Progenitor cell of endocrine pancreas (in vitro differentiated cells): Measurements from ENCODE around the gene CAPN3. TPM values are rescaled to one million over a fixed set of nuclear protein-coding genes. Genes with fewer than 3 reads are reported as not detected.
"Not testable (repeated sequence)": the region's sequence is repeated elsewhere in the genome, so short reads cannot be mapped to it uniquely, and the experiment has no call there.

Experiments used
- DNase-seq: peaks from one replicate; pipeline ENCODE4 v3.0.0; 2021; ENCODE audit warnings: low spot score; ENCODE audit not compliant: unreplicated experiment
- H3K27ac Mint-ChIP-seq: 2 replicates; pipeline ENCODE4 v1.8.0; 2021; ENCODE audit warnings: mild to moderate bottlenecking, moderate library complexity, mixed read lengths
- H3K27me3 Mint-ChIP-seq: 2 replicates; pipeline ENCODE4 v1.8.0; 2021; ENCODE audit warnings: mixed read lengths
- H3K36me3 Mint-ChIP-seq: 2 replicates; pipeline ENCODE4 v1.8.0; 2022; ENCODE audit warnings: mixed read lengths; ENCODE audit not compliant: insufficient read depth
- H3K4me1 Mint-ChIP-seq: 2 replicates; pipeline ENCODE4 v1.8.0; 2021; ENCODE audit warnings: low read depth, mixed read lengths
- H3K4me3 Mint-ChIP-seq: 2 replicates; pipeline ENCODE4 v1.8.0; 2021; ENCODE audit warnings: low read depth, mild to moderate bottlenecking, moderate library complexity, mixed read lengths
- H3K9me3 Mint-ChIP-seq: 2 replicates; pipeline ENCODE4 v1.8.0; 2021; ENCODE audit warnings: low read depth, mixed read lengths
- CTCF ChIP-seq: fragments of 200-600 bp; sonication (generic); IDR thresholded peaks from one replicate; pipeline ENCODE4 v1.5.0; 2021; ENCODE audit warnings: antibody characterized with exemption, mild to moderate bottlenecking; ENCODE audit not compliant: unreplicated experiment
- long read RNA-seq: library from polyadenylated mRNA; unstranded; transcript quantifications from one replicate; pipeline ENCODE4 v2.0.0, GENCODE V29; 2020
- total RNA-seq: library from RNA; stranded (reverse); gene quantifications from 2 replicates; pipeline ENCODE4 v1.2.1, GENCODE V29; 2021

Gene CAPN3
- 2.9 and 3.7 TPM in 2 replicates for total RNA-seq
- long read RNA-seq, partial matches to known transcripts = 0 of 1 reads
- long read RNA-seq, other reads (novel, unspliced or antisense) = 1 of 1 reads

DNA sequence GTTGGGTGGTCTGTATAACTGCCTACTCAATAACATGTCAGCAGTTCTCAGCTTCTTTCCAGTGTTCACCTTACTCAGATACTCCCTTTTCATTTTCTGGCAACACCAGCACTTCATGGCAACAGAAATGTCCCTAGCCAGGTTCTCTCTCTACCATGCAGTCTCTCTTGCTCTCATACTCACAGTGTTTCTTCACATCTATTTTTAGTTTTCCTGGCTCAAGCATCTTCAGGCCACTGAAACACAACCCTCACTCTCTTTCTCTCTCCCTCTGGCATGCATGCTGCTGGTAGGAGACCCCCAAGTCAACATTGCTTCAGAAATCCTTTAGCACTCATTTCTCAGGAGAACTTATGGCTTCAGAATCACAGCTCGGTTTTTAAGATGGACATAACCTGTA is at the start of gene CAPN3:
Gene CAPN3, plus strand, starts transcription at position 253 of the 400 bp plus-strand sequence. CDS start 305 bp downstream, outside the sequence.
- no peak within 1 kb of the TSS for H3K4me3 Mint-ChIP-seq
- TF ChIP-seq CTCF = no peak
- H3K27ac Mint-ChIP-seq = no peak within 1 kb of the TSS

GRCh38 chr15:42313463-42313862 is 45.8 kb upstream of the CAPN3 start:
- Mint-ChIP-seq H3K36me3 (no peaks in the 10 kb centered on the region), H3K9me3 (no peaks in the 10 kb centered on the region), H3K27me3 (no peaks in the 10 kb centered on the region), H3K4me1 (no peaks in the 10 kb centered on the region), H3K4me3 (no peak overlapping the region), H3K27ac (no peak overlapping the region)
- no peak for TF ChIP-seq CTCF
- DNase-seq = no peak

More for the DNA sequence above, at the start of gene CAPN3:
- Mint-ChIP-seq H3K9me3 (no peaks in the 10 kb centered on the region), H3K27me3 (no peaks in the 10 kb centered on the region), H3K4me1 (no peaks in the 10 kb centered on the region), H3K36me3 (no peaks in the 10 kb centered on the region)
- no peak for DNase-seq

- Mint-ChIP-seq H3K27me3 (no peaks in the 10 kb centered on the region), H3K4me1 (no peaks in the 10 kb centered on the region), H3K27ac (no peak overlapping the region), H3K36me3 (no peaks in the 10 kb centered on the region), H3K4me3 (no peak overlapping the region), H3K9me3 (no peaks in the 10 kb centered on the region)
- no peak for DNase-seq
- no peak for TF ChIP-seq CTCF
Measured at GRCh38 chr15:42314818-42315217, 44.5 kb upstream of the CAPN3 start.

DNA sequence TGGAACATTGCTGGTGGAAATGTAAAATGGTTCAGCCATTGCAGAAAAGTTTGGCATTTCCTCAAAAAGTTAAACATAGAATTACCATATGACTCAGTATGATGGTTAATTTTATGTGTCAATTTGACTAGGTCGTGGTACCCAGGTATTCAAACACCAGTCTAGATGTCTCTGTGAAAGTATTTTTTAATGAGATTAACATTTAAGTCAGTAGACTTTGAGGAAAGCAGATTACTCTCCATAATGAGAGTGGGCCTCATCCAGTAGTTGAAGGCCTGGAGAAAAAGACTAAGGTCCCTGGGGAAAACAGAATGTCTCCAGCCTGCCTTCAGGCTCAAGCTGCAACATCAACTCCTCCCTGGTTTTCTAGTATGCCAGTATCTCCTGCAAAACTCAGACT is 43.8 kb upstream of the CAPN3 start:
- Mint-ChIP-seq H3K4me3 (no peak overlapping the region), H3K36me3 (no peaks in the 10 kb centered on the region), H3K27ac (no peak overlapping the region), H3K27me3 (no peaks in the 10 kb centered on the region), H3K4me1 (no peaks in the 10 kb centered on the region), H3K9me3 (no peaks in the 10 kb centered on the region)
- DNase-seq = no peak
- TF ChIP-seq CTCF = no peak

DNA sequence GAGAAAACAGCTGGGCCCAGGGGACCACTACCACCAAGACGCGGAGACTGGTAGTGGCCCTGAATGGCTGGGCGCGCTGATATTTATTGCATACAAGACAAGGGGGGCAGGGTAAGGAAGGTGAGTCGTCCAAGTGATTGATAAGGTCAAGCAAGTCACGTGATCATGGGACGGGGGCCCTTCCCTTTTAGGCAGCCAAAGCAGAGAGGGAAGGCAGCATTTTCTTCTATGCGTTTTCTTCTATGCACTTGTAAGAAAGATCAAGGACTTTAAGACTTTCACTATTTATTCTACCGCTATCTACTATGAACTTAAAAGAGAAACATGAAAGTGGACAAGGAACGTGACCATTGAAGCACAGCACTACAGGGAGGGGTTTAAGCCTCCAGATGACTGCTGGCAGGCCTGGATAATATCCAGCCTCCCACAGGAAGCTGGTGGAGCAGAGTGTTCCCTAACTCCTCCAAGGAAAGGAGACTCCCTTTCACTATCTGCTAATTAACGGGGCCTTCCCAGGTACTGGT is 43.0 kb upstream of the CAPN3 start:
- not testable (repeated sequence) for H3K4me1 Mint-ChIP-seq, H3K4me3 Mint-ChIP-seq, H3K27ac Mint-ChIP-seq, DNase-seq, H3K9me3 Mint-ChIP-seq, H3K27me3 Mint-ChIP-seq, H3K36me3 Mint-ChIP-seq

- Mint-ChIP-seq H3K4me3 (no peak overlapping the region), H3K27me3 (no peaks in the 10 kb centered on the region), H3K27ac (no peak overlapping the region), H3K9me3 (no peaks in the 10 kb centered on the region), H3K4me1 (peaks cover 2% of the 10 kb centered on the region), H3K36me3 (peaks cover 3% of the 10 kb centered on the region)
- no peak for TF ChIP-seq CTCF
- no peak for DNase-seq
Measured at GRCh38 chr15:42319206-42319605, 40.1 kb upstream of the CAPN3 start.
